ENCODE results near the gene VTA1. TPM values are rescaled to one million over a fixed set of nuclear protein-coding genes. Genes with fewer than 3 reads are reported as not detected.

The VTA1 gene
- polyA plus RNA-seq, 3 donors: 15.9 to 97.3 (median 74.8) TPM

DNA sequence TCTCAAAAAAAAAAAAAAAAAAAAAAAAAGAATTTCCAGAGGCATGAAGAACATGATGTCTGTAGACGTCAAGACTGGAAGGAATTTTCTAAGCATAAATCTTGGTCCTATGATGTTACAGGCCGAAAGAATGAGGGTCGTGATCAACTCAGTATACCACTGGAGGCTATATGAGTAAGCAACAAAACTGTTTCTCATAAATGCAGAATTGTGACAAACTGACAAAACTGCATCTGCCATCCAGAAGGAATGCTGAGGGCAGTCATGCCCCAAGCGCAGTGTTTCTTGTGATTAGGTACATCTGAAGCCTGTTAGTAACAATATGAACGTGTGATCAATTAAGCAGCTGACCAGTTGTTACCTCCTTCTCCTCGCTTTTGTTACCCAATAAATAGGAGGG, 111.2 kb downstream of the VTA1 start:
- Mint-ChIP-seq H3K9me3 (peaks cover 0 to 8% (median 0%) of the 10 kb centered on the region in 7 donors), H3K27me3 (ENCODE audit: low read depth in 3 of 3) (peaks cover 1 to 2% (median 1%) of the 10 kb centered on the region in 3 donors), H3K4me3 (no peak overlapping the region), H3K36me3 (no peaks in the 10 kb centered on the region), H3K4me1 (no peaks in the 10 kb centered on the region), H3K27ac (no peak overlapping the region)
- DNase-seq: no peak
- Histone ChIP-seq H3K27ac (ENCODE audit: low read depth in 1 of 2, low read length in 2 of 2) (no peak overlapping the region), H4K20me1 (ENCODE audit: insufficient read depth, low read length) (no peaks in the 10 kb centered on the region), H2AFZ (ENCODE audit: insufficient read depth, low read depth, low read length, poor library complexity, severe bottlenecking) (no peak overlapping the region), H3K4me1 (ENCODE audit: control insufficient read depth in 1 of 2, insufficient read depth in 2 of 2, low read length in 2 of 2) (no peaks in the 10 kb centered on the region), H3K9ac (ENCODE audit: insufficient read depth, low read length, poor library complexity, severe bottlenecking) (no peak overlapping the region), H3K27me3 (ENCODE audit: control insufficient read depth in 2 of 2, insufficient read depth in 2 of 2, low read length in 2 of 2) (no peaks in the 10 kb centered on the region), H3K4me3 (replicated peaks in 1 of 3; ENCODE audit: low read depth in 2 of 3, low read length in 3 of 3) (no peak overlapping the region), H3K36me3 (replicated peaks in 1 of 2; ENCODE audit: control insufficient read depth in 1 of 2, insufficient read depth in 2 of 2, low read length in 2 of 2) (no peaks in the 10 kb centered on the region), H3K79me2 (ENCODE audit: insufficient read depth, low read length) (no peaks in the 10 kb centered on the region), H3K4me2 (replicated peaks; ENCODE audit: extremely low read depth, low read length, poor library complexity, severe bottlenecking) (no peak overlapping the region), H3K9me3 (replicated peaks in 1 of 2; ENCODE audit: control insufficient read depth in 1 of 2, insufficient read depth in 1 of 2, low read length in 2 of 2) (no peaks in the 10 kb centered on the region)
- WGBS (ENCODE audit: insufficient coverage): 100% methylated on average over 2 of the region's 6 CpGs
- TF ChIP-seq, protein P1, sequence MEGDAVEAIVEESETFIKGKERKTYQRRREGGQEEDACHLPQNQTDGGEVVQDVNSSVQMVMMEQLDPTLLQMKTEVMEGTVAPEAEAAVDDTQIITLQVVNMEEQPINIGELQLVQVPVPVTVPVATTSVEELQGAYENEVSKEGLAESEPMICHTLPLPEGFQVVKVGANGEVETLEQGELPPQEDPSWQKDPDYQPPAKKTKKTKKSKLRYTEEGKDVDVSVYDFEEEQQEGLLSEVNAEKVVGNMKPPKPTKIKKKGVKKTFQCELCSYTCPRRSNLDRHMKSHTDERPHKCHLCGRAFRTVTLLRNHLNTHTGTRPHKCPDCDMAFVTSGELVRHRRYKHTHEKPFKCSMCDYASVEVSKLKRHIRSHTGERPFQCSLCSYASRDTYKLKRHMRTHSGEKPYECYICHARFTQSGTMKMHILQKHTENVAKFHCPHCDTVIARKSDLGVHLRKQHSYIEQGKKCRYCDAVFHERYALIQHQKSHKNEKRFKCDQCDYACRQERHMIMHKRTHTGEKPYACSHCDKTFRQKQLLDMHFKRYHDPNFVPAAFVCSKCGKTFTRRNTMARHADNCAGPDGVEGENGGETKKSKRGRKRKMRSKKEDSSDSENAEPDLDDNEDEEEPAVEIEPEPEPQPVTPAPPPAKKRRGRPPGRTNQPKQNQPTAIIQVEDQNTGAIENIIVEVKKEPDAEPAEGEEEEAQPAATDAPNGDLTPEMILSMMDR (IDR thresholded peaks at IDR 0.05): no peak
- intact Hi-C loops (cut with micrococcal nuclease): no loop called here

- Mint-ChIP-seq H3K27me3 (ENCODE audit: low read depth in 3 of 3) (peaks cover 1 to 2% (median 1%) of the 10 kb centered on the region in 3 donors), H3K27ac (no peak overlapping the region), H3K4me1 (no peaks in the 10 kb centered on the region), H3K4me3 (no peak overlapping the region), H3K36me3 (no peaks in the 10 kb centered on the region), H3K9me3 (peaks cover 0 to 8% (median 0%) of the 10 kb centered on the region in 7 donors)
- Histone ChIP-seq H3K36me3 (replicated peaks in 1 of 2; ENCODE audit: control insufficient read depth in 1 of 2, insufficient read depth in 2 of 2, low read length in 2 of 2) (no peaks in the 10 kb centered on the region), H3K79me2 (ENCODE audit: insufficient read depth, low read length) (no peaks in the 10 kb centered on the region), H3K27me3 (ENCODE audit: control insufficient read depth in 2 of 2, insufficient read depth in 2 of 2, low read length in 2 of 2) (no peaks in the 10 kb centered on the region), H3K9ac (ENCODE audit: insufficient read depth, low read length, poor library complexity, severe bottlenecking) (no peak overlapping the region), H4K20me1 (ENCODE audit: insufficient read depth, low read length) (no peaks in the 10 kb centered on the region), H3K27ac (ENCODE audit: low read depth in 1 of 2, low read length in 2 of 2) (no peak overlapping the region), H3K4me3 (replicated peaks in 1 of 3; ENCODE audit: low read depth in 2 of 3, low read length in 3 of 3) (no peak overlapping the region), H3K4me2 (replicated peaks; ENCODE audit: extremely low read depth, low read length, poor library complexity, severe bottlenecking) (no peak overlapping the region), H3K4me1 (ENCODE audit: control insufficient read depth in 1 of 2, insufficient read depth in 2 of 2, low read length in 2 of 2) (no peaks in the 10 kb centered on the region), H3K9me3 (replicated peaks in 1 of 2; ENCODE audit: control insufficient read depth in 1 of 2, insufficient read depth in 1 of 2, low read length in 2 of 2) (no peaks in the 10 kb centered on the region), H2AFZ (ENCODE audit: insufficient read depth, low read depth, low read length, poor library complexity, severe bottlenecking) (no peak overlapping the region)
- intact Hi-C loops (cut with micrococcal nuclease): no loop called here
- TF ChIP-seq, protein P1 (IDR thresholded peaks at IDR 0.05): no peak
- DNase-seq: no peak
- 98% methylated on average over 6 of the region's 8 CpGs for WGBS (ENCODE audit: insufficient coverage)
Observed at GRCh38 chr6:142258757-142259156, 111.7 kb downstream of the VTA1 start.
